ENCODE data around the gene COX4I1. TPM values are rescaled to one million over a fixed set of nuclear protein-coding genes. Genes with fewer than 3 reads are reported as not detected.
"Not testable (repeated sequence)": the region's sequence is repeated elsewhere in the genome, so short reads cannot be mapped to it uniquely, and the experiment has no call there.

COX4I1 gene
- total RNA-seq, 1 donor from 2014 or later = 552 TPM

GRCh38 chr16:85812811-85813700 is 13.6 kb downstream of the COX4I1 start:
- H3K9me3 Mint-ChIP-seq (ENCODE audit: unreplicated experiment) = no peaks in the 10 kb centered on the region
- peaks cover 4% of the 10 kb centered on the region for H3K36me3 Mint-ChIP-seq (ENCODE audit: low read depth, unreplicated experiment)
- H3K27ac Mint-ChIP-seq (ENCODE audit: unreplicated experiment) = no peak overlapping the region

GRCh38 chr16:85816159-85816558 is 16.7 kb downstream of the COX4I1 start:
- no peaks in the 10 kb centered on the region for H3K36me3 Mint-ChIP-seq (ENCODE audit: low read depth, unreplicated experiment)
- peaks cover 4% of the 10 kb centered on the region for H3K27me3 Mint-ChIP-seq (ENCODE audit: unreplicated experiment)
- TF ChIP-seq CTCF (IDR thresholded peaks at IDR 0.05; ENCODE audit: unreplicated experiment) = no peak

More at GRCh38 chr16:85812811-85813700, 13.6 kb downstream of the COX4I1 start:
- TF ChIP-seq CTCF (IDR thresholded peaks at IDR 0.05; ENCODE audit: unreplicated experiment) = no peak
- H3K27me3 Mint-ChIP-seq (ENCODE audit: unreplicated experiment) = peaks cover 4% of the 10 kb centered on the region
- DNase-seq (ENCODE audit: low spot score) = no peak
- no peaks in the 10 kb centered on the region for H3K4me1 Mint-ChIP-seq (ENCODE audit: unreplicated experiment)
- H3K4me3 Mint-ChIP-seq (ENCODE audit: unreplicated experiment) = no peak overlapping the region

GRCh38 chr16:85817195-85817594 is 17.7 kb downstream of the COX4I1 start:
- not testable (repeated sequence) for H3K9me3 Mint-ChIP-seq (ENCODE audit: unreplicated experiment); H3K4me3 Mint-ChIP-seq (ENCODE audit: unreplicated experiment); H3K27me3 Mint-ChIP-seq (ENCODE audit: unreplicated experiment); H3K4me1 Mint-ChIP-seq (ENCODE audit: unreplicated experiment); H3K36me3 Mint-ChIP-seq (ENCODE audit: low read depth, unreplicated experiment); DNase-seq (ENCODE audit: low spot score); H3K27ac Mint-ChIP-seq (ENCODE audit: unreplicated experiment)

More at GRCh38 chr16:85816159-85816558, 16.7 kb downstream of the COX4I1 start:
- Mint-ChIP-seq H3K27ac (ENCODE audit: unreplicated experiment) (no peak overlapping the region), H3K9me3 (ENCODE audit: unreplicated experiment) (no peaks in the 10 kb centered on the region), H3K4me3 (ENCODE audit: unreplicated experiment) (no peak overlapping the region), H3K4me1 (ENCODE audit: unreplicated experiment) (no peaks in the 10 kb centered on the region)
- DNase-seq (ENCODE audit: low spot score) = no peak

- DNase-seq (ENCODE audit: low spot score) = peak; percentile 89
- Mint-ChIP-seq H3K27me3 (ENCODE audit: unreplicated experiment) (no peaks in the 10 kb centered on the region), H3K4me1 (ENCODE audit: unreplicated experiment) (no peaks in the 10 kb centered on the region), H3K36me3 (ENCODE audit: low read depth, unreplicated experiment) (no peaks in the 10 kb centered on the region), H3K4me3 (ENCODE audit: unreplicated experiment) (no peak overlapping the region), H3K27ac (ENCODE audit: unreplicated experiment) (no peak overlapping the region), H3K9me3 (ENCODE audit: unreplicated experiment) (no peaks in the 10 kb centered on the region)
- peak; percentile 73 for TF ChIP-seq CTCF (IDR thresholded peaks at IDR 0.05; ENCODE audit: unreplicated experiment)
Observed at GRCh38 chr16:85819245-85819644, 19.8 kb downstream of the COX4I1 start.

DNA sequence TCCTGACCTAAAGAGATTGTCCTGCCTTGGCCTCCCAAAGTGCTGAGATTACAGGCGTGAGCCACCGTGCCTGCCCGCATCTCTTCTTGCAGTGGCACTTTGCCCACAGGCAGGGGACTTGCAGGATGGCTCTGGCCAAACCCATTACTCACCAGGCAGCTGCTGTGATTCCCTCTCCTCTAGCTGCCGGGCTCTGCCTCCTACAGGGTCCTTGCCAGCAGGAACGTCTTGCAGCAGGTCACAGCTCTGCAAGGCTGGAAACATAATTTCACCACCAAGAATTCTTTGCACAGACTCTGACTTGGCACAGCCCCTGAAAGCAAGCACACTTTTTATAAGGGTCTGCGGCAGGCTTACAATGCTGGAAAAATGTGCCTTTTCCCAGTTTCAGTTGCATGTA is 20.3 kb downstream of the COX4I1 start:
- Mint-ChIP-seq H3K4me3 (ENCODE audit: unreplicated experiment) (no peak overlapping the region), H3K36me3 (ENCODE audit: low read depth, unreplicated experiment) (no peaks in the 10 kb centered on the region), H3K27ac (ENCODE audit: unreplicated experiment) (no peak overlapping the region), H3K4me1 (ENCODE audit: unreplicated experiment) (no peaks in the 10 kb centered on the region), H3K9me3 (ENCODE audit: unreplicated experiment) (no peaks in the 10 kb centered on the region), H3K27me3 (ENCODE audit: unreplicated experiment) (no peaks in the 10 kb centered on the region)
- no peak for DNase-seq (ENCODE audit: low spot score)
- no peak for TF ChIP-seq CTCF (IDR thresholded peaks at IDR 0.05; ENCODE audit: unreplicated experiment)

All from endothelial cell (in vitro differentiated cells).